Subcutaneous abdominal adipose tissue (tissue), 5 donors: ENCODE results near the gene NADSYN1.
"Not testable (repeated sequence)": the region's sequence is repeated elsewhere in the genome, so short reads cannot be mapped to it uniquely, and the experiment has no call there.

Source experiments
- H3K27ac ChIP-seq: one replicate; pipeline ENCODE4 v1.7.0; 2013; ENCODE audit warnings: low read depth, mild to moderate bottlenecking, inconsistent platforms, low read length, moderate library complexity
- H3K27me3 ChIP-seq, 5 donors: one replicate each; pipeline ENCODE4 v1.7.0; 2013; ENCODE audit warnings: low read length in 5 of 5, inconsistent platforms in 1 of 5; ENCODE audit not compliant: control insufficient read depth in 5 of 5, insufficient read depth in 4 of 5
- H3K36me3 ChIP-seq, 5 donors: one replicate each; pipeline ENCODE4 v1.7.0; 2013; ENCODE audit warnings: low read length in 5 of 5; ENCODE audit not compliant: control insufficient read depth in 5 of 5, insufficient read depth in 5 of 5
- H3K4me1 ChIP-seq, 5 donors: one replicate each; pipeline ENCODE4 v1.7.0; 2013; ENCODE audit warnings: low read length in 5 of 5, mild to moderate bottlenecking in 3 of 5, moderate library complexity in 1 of 5; ENCODE audit not compliant: control insufficient read depth in 5 of 5, insufficient read depth in 5 of 5
- H3K4me3 ChIP-seq, 5 donors: one replicate each; pipeline ENCODE4 v1.7.0; 2013; ENCODE audit warnings: low read length in 5 of 5, low read depth in 1 of 5
- H3K9ac ChIP-seq, 5 donors: one replicate each; pipeline ENCODE4 v1.7.0; 2013; ENCODE audit warnings: low read length in 5 of 5, mild to moderate bottlenecking in 4 of 5, moderate library complexity in 3 of 5
- H3K9me3 ChIP-seq, 5 donors: one replicate each; pipeline ENCODE4 v1.7.0; 2013; ENCODE audit warnings: low read length in 5 of 5; ENCODE audit not compliant: control insufficient read depth in 5 of 5
- donor health status: healthy.
- donor health status: healthy.
- donor health status: healthy.
- donor health status: healthy.
- donor health status: healthy.

Gene NADSYN1

GRCh38 chr11:71534711-71535608 lies 82.0 kb downstream of the NADSYN1 start:
- not testable (repeated sequence) for H3K27me3 ChIP-seq, H3K27ac ChIP-seq

GRCh38 chr11:71535825-71536224 lies 82.8 kb downstream of the NADSYN1 start:
- Histone ChIP-seq H3K4me3 (no peak overlapping the region), H3K36me3 (no peaks in the 10 kb centered on the region), H3K27ac (no peak overlapping the region), H3K9me3 (no peaks in the 10 kb centered on the region), H3K4me1 (no peaks in the 10 kb centered on the region), H3K9ac (no peak overlapping the region), H3K27me3 (no peaks in the 10 kb centered on the region)

More at GRCh38 chr11:71534711-71535608, 82.0 kb downstream of the NADSYN1 start:
- not testable (repeated sequence) for H3K9ac ChIP-seq, H3K4me1 ChIP-seq, H3K9me3 ChIP-seq, H3K36me3 ChIP-seq, H3K4me3 ChIP-seq

- Histone ChIP-seq H3K27me3 (no peaks in the 10 kb centered on the region), H3K27ac (no peak overlapping the region), H3K4me1 (no peaks in the 10 kb centered on the region), H3K36me3 (no peaks in the 10 kb centered on the region), H3K9ac (no peak overlapping the region), H3K9me3 (no peaks in the 10 kb centered on the region), H3K4me3 (no peak overlapping the region)
Measured at GRCh38 chr11:71537537-71537936, 84.5 kb downstream of the NADSYN1 start.

GRCh38 chr11:71537977-71538665 lies 85.1 kb downstream of the NADSYN1 start, which contains the start of gene KRTAP5-8:
TSS of gene KRTAP5-8 (plus strand) at chr11:71538025. CDS start at chr11:71538056, 31 bp downstream.
- H3K36me3 ChIP-seq, H3K27ac ChIP-seq, H3K4me3 ChIP-seq, H3K9ac ChIP-seq, H3K9me3 ChIP-seq, H3K27me3 ChIP-seq, H3K4me1 ChIP-seq: not testable (repeated sequence)

GRCh38 chr11:71538666-71538990 lies 85.6 kb downstream of the NADSYN1 start:
- Histone ChIP-seq H3K4me3 (no peak overlapping the region), H3K36me3 (no peaks in the 10 kb centered on the region), H3K27ac (no peak overlapping the region), H3K4me1 (no peaks in the 10 kb centered on the region), H3K9me3 (no peaks in the 10 kb centered on the region), H3K27me3 (peaks cover 0 to 2% (median 0%) of the 10 kb centered on the region in 5 donors), H3K9ac (no peak overlapping the region)

GRCh38 chr11:71539017-71539416 lies 86.0 kb downstream of the NADSYN1 start:
- Histone ChIP-seq H3K9me3 (no peaks in the 10 kb centered on the region), H3K36me3 (no peaks in the 10 kb centered on the region), H3K27me3 (peaks cover 0 to 2% (median 0%) of the 10 kb centered on the region in 5 donors), H3K9ac (no peak overlapping the region), H3K4me1 (no peaks in the 10 kb centered on the region), H3K4me3 (no peak overlapping the region), H3K27ac (no peak overlapping the region)

- H3K27me3 ChIP-seq, H3K27ac ChIP-seq, H3K9ac ChIP-seq, H3K4me1 ChIP-seq, H3K4me3 ChIP-seq, H3K36me3 ChIP-seq, H3K9me3 ChIP-seq: not testable (repeated sequence)
Measured at GRCh38 chr11:71539971-71540370, 87.0 kb downstream of the NADSYN1 start.

- H3K27me3 ChIP-seq, H3K9me3 ChIP-seq, H3K36me3 ChIP-seq, H3K4me3 ChIP-seq, H3K9ac ChIP-seq, H3K27ac ChIP-seq, H3K4me1 ChIP-seq: not testable (repeated sequence)
Measured at GRCh38 chr11:71540521-71541304, 87.7 kb downstream of the NADSYN1 start.

- H3K4me3 ChIP-seq, result no peak overlapping the region
- H3K27ac ChIP-seq, result no peak overlapping the region
- peaks cover 0 to 3% (median 0%) of the 10 kb centered on the region in 5 donors for H3K4me1 ChIP-seq
- peaks cover 0 to 3% (median 0%) of the 10 kb centered on the region in 5 donors for H3K9me3 ChIP-seq
- H3K36me3 ChIP-seq, result no peaks in the 10 kb centered on the region
- no peak overlapping the region for H3K9ac ChIP-seq
- H3K27me3 ChIP-seq, result peaks cover 0 to 3% (median 0%) of the 10 kb centered on the region in 5 donors
Measured at GRCh38 chr11:71542382-71542781, 89.4 kb downstream of the NADSYN1 start.
